H9 (cell line): ENCODE results near the gene BTBD7. TPM values are rescaled to one million over a fixed set of nuclear protein-coding genes. Genes with fewer than 3 reads are reported as not detected.

Source experiments
- DNase-seq: peaks from one replicate; pipeline ENCODE4 v3.0.0-alpha.2; 2017
- H2AFZ ChIP-seq: one replicate; pipeline ENCODE4 v1.6.1; 2013; ENCODE audit warnings: mild to moderate bottlenecking, low read length, control low read depth, moderate library complexity
- H2AK5ac ChIP-seq: 2 replicates; pipeline ENCODE4 v1.6.1; 2013; ENCODE audit warnings: low read length, control low read depth, mixed read lengths; ENCODE audit not compliant: insufficient read length
- H2BK120ac ChIP-seq: one replicate; pipeline ENCODE4 v1.6.1; 2013; ENCODE audit warnings: low read depth, mild to moderate bottlenecking, low read length, control low read depth, inconsistent platforms; ENCODE audit not compliant: poor library complexity, severe bottlenecking
- H2BK12ac ChIP-seq: 2 replicates; pipeline ENCODE4 v1.6.1; 2013; ENCODE audit warnings: low read length, control low read depth, mixed read lengths, low read depth; ENCODE audit not compliant: insufficient read length
- H2BK15ac ChIP-seq: 2 replicates; pipeline ENCODE4 v1.6.1; 2013; ENCODE audit warnings: low read depth, low read length, control low read depth
- H2BK20ac ChIP-seq: one replicate; pipeline ENCODE4 v1.6.1; 2013; ENCODE audit warnings: low read depth, mild to moderate bottlenecking, low read length, control low read depth, inconsistent platforms; ENCODE audit not compliant: poor library complexity, severe bottlenecking
- H2BK5ac ChIP-seq: 2 replicates; pipeline ENCODE4 v1.6.1; 2013; ENCODE audit warnings: low read length, control low read depth, mixed read lengths; ENCODE audit not compliant: insufficient read length
- H3K14ac ChIP-seq: 2 replicates; pipeline ENCODE4 v1.6.1; 2013; ENCODE audit warnings: low read length, control low read depth; ENCODE audit not compliant: insufficient read depth
- H3K18ac ChIP-seq: 2 replicates; pipeline ENCODE4 v1.6.1; 2013; ENCODE audit warnings: low read depth, mild to moderate bottlenecking, mixed read lengths, low read length, control low read depth; ENCODE audit not compliant: insufficient read length
- H3K23ac ChIP-seq: 2 replicates; pipeline ENCODE4 v1.6.1; 2013; ENCODE audit warnings: low read length, control low read depth, mixed read lengths, low read depth; ENCODE audit not compliant: insufficient read length
- H3K23me2 ChIP-seq: 2 replicates; pipeline ENCODE4 v1.6.1; 2013; ENCODE audit warnings: low read depth, mild to moderate bottlenecking, mixed read lengths, low read length, control low read depth; ENCODE audit not compliant: insufficient read length, poor library complexity, severe bottlenecking
- H3K27ac ChIP-seq: 2 replicates; pipeline ENCODE4 v1.5.1; 2013; ENCODE audit warnings: low read length, control low read depth, mixed read lengths, low read depth; ENCODE audit not compliant: insufficient read length
- H3K27me3 ChIP-seq: 2 replicates; pipeline ENCODE4 v1.6.1; 2013; ENCODE audit warnings: low read length, control low read depth, inconsistent platforms; ENCODE audit not compliant: insufficient read depth
- H3K4ac ChIP-seq: 2 replicates; pipeline ENCODE4 v1.6.1; 2013; ENCODE audit warnings: low read depth, mild to moderate bottlenecking, control low read depth, inconsistent platforms, low read length, moderate library complexity
- H3K4me1 ChIP-seq: 2 replicates; pipeline ENCODE4 v1.6.1; 2013; ENCODE audit warnings: low read length, control low read depth, inconsistent platforms; ENCODE audit not compliant: insufficient read depth
- H3K4me2 ChIP-seq: 2 replicates; pipeline ENCODE4 v1.6.1; 2013; ENCODE audit warnings: low read length, control low read depth, mixed read lengths; ENCODE audit not compliant: insufficient read length, insufficient read depth
- H3K56ac ChIP-seq: 2 replicates; pipeline ENCODE4 v1.6.1; 2013; ENCODE audit warnings: low read depth, mild to moderate bottlenecking, mixed read lengths, low read length, control low read depth; ENCODE audit not compliant: insufficient read length
- H3K79me1 ChIP-seq: 2 replicates; pipeline ENCODE4 v1.6.1; 2013; ENCODE audit warnings: low read depth, mild to moderate bottlenecking, moderate library complexity, low read length, control low read depth, inconsistent platforms; ENCODE audit not compliant: insufficient read depth, poor library complexity, severe bottlenecking
- H3K79me2 ChIP-seq: 2 replicates; pipeline ENCODE4 v1.6.1; 2013; ENCODE audit warnings: low read length, control low read depth, inconsistent platforms; ENCODE audit not compliant: insufficient read depth
- H3K9ac ChIP-seq: 2 replicates; pipeline ENCODE4 v1.6.1; 2013; ENCODE audit warnings: low read length, control low read depth, mixed read lengths; ENCODE audit not compliant: insufficient read length; ENCODE audit errors: extremely low read depth
- H3K9me3 ChIP-seq: one replicate; pipeline ENCODE4 v1.6.1; 2013; ENCODE audit warnings: low read depth, low read length, inconsistent platforms; ENCODE audit not compliant: control insufficient read depth
- H3T11ph ChIP-seq: one replicate; pipeline ENCODE4 v1.6.1; 2013; ENCODE audit warnings: mild to moderate bottlenecking, low read length, control low read depth, inconsistent platforms
- H4K20me1 ChIP-seq: one replicate; pipeline ENCODE4 v1.6.1; 2013; ENCODE audit not compliant: control insufficient read depth, insufficient read length, insufficient read depth
- H4K5ac ChIP-seq: 2 replicates; pipeline ENCODE4 v1.6.1; 2013; ENCODE audit warnings: low read depth, mild to moderate bottlenecking, mixed read lengths, low read length, control low read depth; ENCODE audit not compliant: insufficient read length
- H4K8ac ChIP-seq: replicated peaks from 2 replicates; pipeline ENCODE4 v1.6.1; 2013; ENCODE audit warnings: low read length, control low read depth, mixed read lengths, low read depth; ENCODE audit not compliant: insufficient read length
- H4K91ac ChIP-seq: 2 replicates; pipeline ENCODE4 v1.6.1; 2013; ENCODE audit warnings: low read depth, mild to moderate bottlenecking, moderate library complexity, mixed read lengths, low read length, control low read depth; ENCODE audit not compliant: insufficient read length
- H3K27ac Mint-ChIP-seq, 3 experiments: 2 replicates in 2 of 3; 3 replicates in 1 of 3; pipeline ENCODE4 v1.8.0; 2020 to 2021; ENCODE audit warnings: mixed read lengths in 3 of 3, mild to moderate bottlenecking in 1 of 3, moderate library complexity in 1 of 3
- H3K27me3 Mint-ChIP-seq: 2 replicates; pipeline ENCODE4 v1.8.0; 2021; ENCODE audit warnings: low read depth, mild to moderate bottlenecking, moderate library complexity, mixed read lengths
- H3K36me3 Mint-ChIP-seq, 3 experiments: 2 replicates in 2 of 3; 3 replicates in 1 of 3; pipeline ENCODE4 v1.8.0; 2020 to 2021; ENCODE audit warnings: low read depth in 3 of 3, mixed read lengths in 3 of 3; ENCODE audit not compliant: insufficient read depth in 1 of 3
- H3K4me1 Mint-ChIP-seq, 2 experiments: 2 replicates each; pipeline ENCODE4 v1.8.0; 2020; ENCODE audit warnings: mixed read lengths in 2 of 2
- H3K4me3 Mint-ChIP-seq, 2 experiments: 2 replicates in 1 of 2; 3 replicates in 1 of 2; pipeline ENCODE4 v1.8.0; 2020 to 2021; ENCODE audit warnings: mild to moderate bottlenecking in 2 of 2, mixed read lengths in 2 of 2, moderate library complexity in 1 of 2
- H3K9me3 Mint-ChIP-seq, 2 experiments: 2 replicates in 1 of 2; 3 replicates in 1 of 2; pipeline ENCODE4 v1.8.0; 2020; ENCODE audit warnings: mild to moderate bottlenecking in 2 of 2, mixed read lengths in 2 of 2, moderate library complexity in 1 of 2
- WGBS: extraction: QIAGEN DNeasy Blood & Tissue Kit; methylation state at CpG from one replicate; pipeline ENCODE4 v1.1.7; 2013; ENCODE audit warnings: missing lambda C conversion rate, low lambda C conversion rate, mixed read lengths; ENCODE audit not compliant: insufficient read length; ENCODE audit errors: extremely low coverage; 5-methylcytosine and 5-hydroxymethylcytosine counted together
- total RNA-seq: library from RNA; stranded (reverse); gene quantifications from 2 replicates; pipeline ENCODE4 v1.2.1, GENCODE V29; 2021
- TF ChIP-seq, protein P1 (sequence below): fragments of 200-600 bp; sonication (generic); conservative IDR thresholded peaks from 3 replicates; pipeline ENCODE4 v1.8.0; 2021; ENCODE audit warnings: antibody characterized with exemption, mild to moderate bottlenecking

BTBD7 gene
- total RNA-seq, 1 experiment from 2014 or later = 44.1 TPM

DNA sequence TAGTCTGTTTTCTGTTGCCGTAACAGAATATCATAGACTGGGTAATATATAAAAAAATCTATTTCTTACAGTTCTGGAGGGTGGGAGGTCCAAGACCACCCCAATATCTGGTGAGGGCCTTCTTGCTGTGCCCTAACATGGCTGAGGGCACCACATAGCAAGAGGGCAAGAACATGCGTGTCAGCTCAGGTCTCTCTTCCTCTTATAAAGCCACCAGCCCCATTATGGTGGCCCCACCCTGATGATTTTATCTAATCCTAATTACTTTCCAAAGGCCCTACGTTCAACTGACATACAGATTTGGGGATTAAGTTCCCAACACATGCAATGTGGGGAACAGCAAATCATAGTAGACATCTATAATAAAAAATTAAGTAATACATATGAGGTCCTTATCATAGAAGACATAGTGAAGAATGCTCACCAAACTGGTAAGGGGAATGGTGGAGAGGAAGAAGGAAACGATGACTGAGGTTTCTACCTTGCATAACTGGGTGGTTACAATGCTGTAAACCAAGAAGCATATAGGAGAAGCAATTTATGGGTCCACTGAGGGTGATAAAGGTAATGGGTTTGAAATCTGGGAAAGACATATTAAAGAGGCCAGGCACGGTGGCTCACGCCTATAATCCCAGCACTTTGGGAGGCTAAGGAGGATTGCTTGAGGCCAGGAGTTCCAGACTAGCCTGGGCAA lies 27.0 kb downstream of the BTBD7 start:
- peaks cover 2% of the 10 kb centered on the region for H3K79me1 ChIP-seq
- no peak overlapping the region for H2AFZ ChIP-seq
- H3T11ph ChIP-seq = no peak overlapping the region
- H3K9me3 ChIP-seq = no peaks in the 10 kb centered on the region
- no CpG with 5 or more reads among the region's 6 CpGs for WGBS
- H3K9ac ChIP-seq = no peak overlapping the region
- H3K56ac ChIP-seq = no peak overlapping the region
- TF ChIP-seq, protein P1, sequence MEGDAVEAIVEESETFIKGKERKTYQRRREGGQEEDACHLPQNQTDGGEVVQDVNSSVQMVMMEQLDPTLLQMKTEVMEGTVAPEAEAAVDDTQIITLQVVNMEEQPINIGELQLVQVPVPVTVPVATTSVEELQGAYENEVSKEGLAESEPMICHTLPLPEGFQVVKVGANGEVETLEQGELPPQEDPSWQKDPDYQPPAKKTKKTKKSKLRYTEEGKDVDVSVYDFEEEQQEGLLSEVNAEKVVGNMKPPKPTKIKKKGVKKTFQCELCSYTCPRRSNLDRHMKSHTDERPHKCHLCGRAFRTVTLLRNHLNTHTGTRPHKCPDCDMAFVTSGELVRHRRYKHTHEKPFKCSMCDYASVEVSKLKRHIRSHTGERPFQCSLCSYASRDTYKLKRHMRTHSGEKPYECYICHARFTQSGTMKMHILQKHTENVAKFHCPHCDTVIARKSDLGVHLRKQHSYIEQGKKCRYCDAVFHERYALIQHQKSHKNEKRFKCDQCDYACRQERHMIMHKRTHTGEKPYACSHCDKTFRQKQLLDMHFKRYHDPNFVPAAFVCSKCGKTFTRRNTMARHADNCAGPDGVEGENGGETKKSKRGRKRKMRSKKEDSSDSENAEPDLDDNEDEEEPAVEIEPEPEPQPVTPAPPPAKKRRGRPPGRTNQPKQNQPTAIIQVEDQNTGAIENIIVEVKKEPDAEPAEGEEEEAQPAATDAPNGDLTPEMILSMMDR = no peak
- Mint-ChIP-seq H3K27ac (no peak overlapping the region), H3K4me3 (no peak overlapping the region), H3K27me3 (no peaks in the 10 kb centered on the region), H3K9me3 (no peaks in the 10 kb centered on the region), H3K36me3 (no peaks in the 10 kb centered on the region; a peak in 1 of 7 replicates), H3K4me1 (peaks cover 33 to 40% of the 10 kb centered on the region in 2 experiments)
- no peak overlapping the region for H4K8ac ChIP-seq
- no peaks in the 10 kb centered on the region; the same call in 1 of the 2 replicates for H3K79me2 ChIP-seq
- DNase-seq = no peak
- no peak overlapping the region for H3K27ac ChIP-seq
- H3K4me2 ChIP-seq = no peak overlapping the region
- no peak overlapping the region for H3K4ac ChIP-seq
- no peak overlapping the region for H2AK5ac ChIP-seq
- H3K4me1 ChIP-seq = peaks cover 4% of the 10 kb centered on the region; the same call in 1 of the 2 replicates
- H2BK5ac ChIP-seq = no peak overlapping the region
- no peak overlapping the region for H4K5ac ChIP-seq
- no peak overlapping the region for H3K14ac ChIP-seq
- H3K18ac ChIP-seq = no peak overlapping the region
- no peak overlapping the region for H2BK20ac ChIP-seq
- no peaks in the 10 kb centered on the region for H3K23me2 ChIP-seq
- no peaks in the 10 kb centered on the region for H4K20me1 ChIP-seq
- no peak overlapping the region for H3K23ac ChIP-seq
- H2BK12ac ChIP-seq = no peak overlapping the region
- H4K91ac ChIP-seq = no peak overlapping the region
- no peaks in the 10 kb centered on the region for H3K27me3 ChIP-seq
- no peak overlapping the region for H2BK15ac ChIP-seq
- no peak overlapping the region for H2BK120ac ChIP-seq
